HepG2 (cell line): Measurements from ENCODE around the gene TRMT2A. TPM values are rescaled to one million over a fixed set of nuclear protein-coding genes. Genes with fewer than 3 reads are reported as not detected.

Source experiments
- CENPBD1 ChIP-seq: sonication (generic); formaldehyde crosslinking; IDR thresholded peaks from 2 replicates; pipeline ENCODE4 v1.8.0; 2022; ENCODE audit warnings: missing genetic modification reagents, low read depth, mild to moderate bottlenecking, borderline replicate concordance
- FOXA1 ChIP-seq, 2 experiments: fragments of 450-650 bp in 1 of 2; sonication (generic) in 1 of 2; formaldehyde crosslinking in 1 of 2; IDR thresholded peaks; 2 replicates each; pipeline versions ENCODE4 v1.4.0 to v1.6.1; 2016 to 2020; ENCODE audit warnings: missing genetic modification reagents in 1 of 2
- GLI4 ChIP-seq: sonication (generic); formaldehyde crosslinking; IDR thresholded peaks from 2 replicates; pipeline ENCODE4 v1.5.1; 2020; ENCODE audit warnings: missing genetic modification reagents, mild to moderate bottlenecking, moderate library complexity, borderline replicate concordance
- KDM2A ChIP-seq: sonication (generic); formaldehyde crosslinking; IDR thresholded peaks from 2 replicates; pipeline ENCODE4 v1.4.0; 2020; ENCODE audit warnings: low read depth, missing genetic modification reagents, borderline replicate concordance
- KDM5B ChIP-seq: sonication (generic); formaldehyde crosslinking; IDR thresholded peaks from 2 replicates; pipeline ENCODE4 v1.4.0; 2020; ENCODE audit warnings: missing genetic modification reagents, mild to moderate bottlenecking, borderline replicate concordance
- MBD4 ChIP-seq: IDR thresholded peaks from 2 replicates; pipeline ENCODE4 v1.6.1; 2012; ENCODE audit warnings: low read length, inconsistent platforms, borderline replicate concordance
- NFATC3 ChIP-seq: sonication (generic); formaldehyde crosslinking; IDR thresholded peaks from 2 replicates; pipeline ENCODE4 v1.5.1; 2020; ENCODE audit warnings: mild to moderate bottlenecking, missing genetic modification reagents
- NFE2L1 ChIP-seq: sonication (generic); formaldehyde crosslinking; IDR thresholded peaks from 2 replicates; pipeline ENCODE4 v1.4.0; 2020; ENCODE audit warnings: missing genetic modification reagents, mild to moderate bottlenecking, borderline replicate concordance
- NKX3-1 ChIP-seq: sonication (generic); formaldehyde crosslinking; IDR thresholded peaks from 2 replicates; pipeline ENCODE4 v1.5.0; 2020; ENCODE audit warnings: missing genetic modification reagents
- ONECUT2 ChIP-seq: sonication (generic); formaldehyde crosslinking; IDR thresholded peaks from 2 replicates; pipeline ENCODE4 v1.4.0; 2020; ENCODE audit warnings: missing genetic modification reagents
- SATB2 ChIP-seq: sonication (generic); formaldehyde crosslinking; IDR thresholded peaks from 2 replicates; pipeline ENCODE4 v1.5.0; 2020; ENCODE audit warnings: missing genetic modification reagents
- SMARCC2 ChIP-seq: fragments of 450-650 bp; IDR thresholded peaks from 2 replicates; pipeline ENCODE4 v1.6.1; 2017; ENCODE audit warnings: antibody characterized with exemption, mild to moderate bottlenecking
- SRSF4 ChIP-seq: fragments of 200-400 bp; formaldehyde crosslinking; IDR thresholded peaks from one replicate; pipeline ENCODE4 v1.6.1; 2018; ENCODE audit warnings: mild to moderate bottlenecking, low read depth, low read length, moderate library complexity; ENCODE audit not compliant: poor library complexity, severe bottlenecking
- STAT5B ChIP-seq: sonication (generic); formaldehyde crosslinking; IDR thresholded peaks from 2 replicates; pipeline ENCODE4 v1.4.0; 2020; ENCODE audit warnings: missing genetic modification reagents
- XBP1 ChIP-seq: sonication (generic); formaldehyde crosslinking; IDR thresholded peaks from 2 replicates; pipeline ENCODE4 v1.5.0; 2020; ENCODE audit warnings: missing genetic modification reagents
- ZMYM2 ChIP-seq: sonication (generic); formaldehyde crosslinking; IDR thresholded peaks from 2 replicates; pipeline ENCODE4 v1.8.0; 2022; ENCODE audit warnings: mild to moderate bottlenecking, missing genetic modification reagents
- ZNF17 ChIP-seq: sonication (generic); formaldehyde crosslinking; IDR thresholded peaks from 2 replicates; pipeline ENCODE4 v1.5.0; 2020; ENCODE audit warnings: mild to moderate bottlenecking, missing genetic modification reagents
- ZNF18 ChIP-seq: sonication (generic); formaldehyde crosslinking; IDR thresholded peaks from 2 replicates; pipeline ENCODE4 v1.8.0; 2022; ENCODE audit warnings: mild to moderate bottlenecking, missing genetic modification reagents; ENCODE audit not compliant: insufficient replicate concordance
- ZNF224 ChIP-seq: sonication (generic); formaldehyde crosslinking; IDR thresholded peaks from 2 replicates; pipeline ENCODE4 v1.5.0; 2020; ENCODE audit warnings: mild to moderate bottlenecking, missing genetic modification reagents
- ZNF296 ChIP-seq: sonication (generic); formaldehyde crosslinking; conservative IDR thresholded peaks from 2 replicates; pipeline ENCODE4 v1.5.0; 2020; ENCODE audit warnings: mild to moderate bottlenecking, missing genetic modification reagents
- ZNF33B ChIP-seq: sonication (generic); formaldehyde crosslinking; IDR thresholded peaks from 2 replicates; pipeline ENCODE4 v1.5.1; 2020; ENCODE audit warnings: mild to moderate bottlenecking, missing genetic modification reagents
- ZNF567 ChIP-seq: sonication (generic); formaldehyde crosslinking; IDR thresholded peaks from 2 replicates; pipeline ENCODE4 v1.8.1; 2023; ENCODE audit warnings: mild to moderate bottlenecking, missing genetic modification reagents, borderline replicate concordance
- ZNF570 ChIP-seq: sonication (generic); formaldehyde crosslinking; IDR thresholded peaks from 2 replicates; pipeline ENCODE4 v1.4.0; 2020; ENCODE audit warnings: mild to moderate bottlenecking, missing genetic modification reagents, borderline replicate concordance
- ZNF777 ChIP-seq: sonication (generic); formaldehyde crosslinking; IDR thresholded peaks from 2 replicates; pipeline ENCODE4 v1.4.0; 2020; ENCODE audit warnings: missing genetic modification reagents
- polyA plus RNA-seq, 8 experiments: library from polyadenylated mRNA; depleted of rRNA in 3 of 8; stranded (reverse) in 7 of 8; unstranded in 1 of 8; fragments of >200 nt; fragmentation: Illumina TruSeq in 4 of 8; extraction: Trizol in 4 of 8; gene quantifications; 2 replicates each; pipeline versions ENCODE4 v1.2.1 to v1.2.3, GENCODE V29; 2011 to 2016; ENCODE audit warnings: low read depth in 4 of 8, missing spikeins in 1 of 8, mixed read lengths in 1 of 8; ENCODE audit not compliant: insufficient read depth in 1 of 8
- total RNA-seq, 5 experiments: library from RNA; depleted of rRNA; stranded (reverse); fragments of >200 nt; fragmentation: Illumina TruSeq; extraction: Trizol; gene quantifications; 2 replicates each; pipeline ENCODE4 v1.2.3, GENCODE V29; 2016; ENCODE audit warnings: low read depth in 1 of 5
- TF ChIP-seq, protein P1 (sequence below): IDR thresholded peaks from 2 replicates; pipeline ENCODE4 v1.6.1; 2012; ENCODE audit warnings: inconsistent platforms
- TF ChIP-seq, protein P2 (sequence below): sonication (generic); formaldehyde crosslinking; conservative IDR thresholded peaks from 2 replicates; pipeline ENCODE4 v1.8.0; 2022; ENCODE audit warnings: low read depth, missing genetic modification reagents
- TF ChIP-seq, protein P3 (sequence below): sonication (generic); formaldehyde crosslinking; IDR thresholded peaks from 2 replicates; pipeline ENCODE4 v1.8.1; 2023; ENCODE audit warnings: mild to moderate bottlenecking, missing genetic modification reagents

Gene TRMT2A
- total and polyA plus RNA-seq, 2 of the 13 experiments (the other 11 are each of a cell fraction or from before 2014, with no cell fraction given) = 24.0 to 30.3 TPM

DNA sequence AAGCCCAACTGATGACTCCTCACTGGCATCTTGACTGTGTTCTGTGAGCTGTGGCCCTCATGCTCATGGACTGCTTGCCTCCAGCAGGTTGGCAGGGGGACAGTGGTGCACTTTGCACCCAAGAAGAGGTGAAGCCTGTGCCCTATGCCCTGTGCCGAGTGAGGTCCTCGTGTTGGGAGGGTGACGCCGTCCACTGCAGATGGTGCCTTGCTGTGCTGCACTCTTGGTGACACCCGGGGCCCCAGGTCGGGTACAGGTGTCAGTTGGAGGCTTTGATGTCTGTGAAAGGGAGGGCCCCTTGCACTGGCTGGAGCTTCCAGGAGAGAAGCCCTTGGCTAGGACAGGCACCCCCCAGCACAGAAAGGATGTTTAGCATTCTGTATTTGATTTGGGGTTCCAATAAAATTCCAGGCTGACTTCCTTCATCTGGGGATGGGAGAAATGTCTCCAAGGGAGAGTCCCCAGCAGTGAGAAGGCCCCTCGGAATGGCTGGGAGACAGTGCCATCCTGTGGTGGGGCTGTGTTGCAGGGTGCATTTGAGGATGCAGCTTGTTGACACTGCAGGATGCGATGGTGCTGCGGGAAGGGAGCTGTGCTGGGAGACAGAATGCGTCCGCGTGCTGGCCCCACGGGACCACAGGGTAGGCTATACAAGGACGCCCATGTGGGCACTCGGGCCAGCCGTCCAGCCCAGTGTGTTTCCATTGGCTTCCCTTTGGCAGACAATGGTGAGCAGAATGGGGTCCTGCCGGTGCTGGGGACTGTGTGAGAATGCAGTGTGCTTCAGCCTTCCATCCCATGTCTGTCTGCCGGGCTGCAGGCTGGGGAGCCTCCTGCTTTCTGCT lies 12.1 kb upstream of the TRMT2A start (continued):
- TF ChIP-seq KDM5B (no peak), GLI4 (CRISPR knock-in tag) (no peak), STAT5B (CRISPR knock-in tag) (no peak), NFATC3 (no peak), ZNF296 (CRISPR knock-in tag) (no peak), CENPBD1 (CRISPR knock-in tag) (no peak), ZNF570 (CRISPR knock-in tag) (no peak), ZNF33B (no peak), ZNF17 (CRISPR knock-in tag) (no peak), KDM2A (CRISPR knock-in tag) (peak; percentile 75), ZNF567 (no peak), ZNF777 (no peak), FOXA1 (IDR thresholded peaks at IDR 0.05) (no peak), FOXA1 (CRISPR knock-in tag; IDR thresholded peaks at IDR 0.05) (peak; percentile 97), ZNF224 (no peak), MBD4 (no peak), ONECUT2 (CRISPR knock-in tag) (no peak), XBP1 (CRISPR knock-in tag) (no peak), ZNF18 (CRISPR knock-in tag) (no peak), NFE2L1 (no peak), NKX3-1 (CRISPR knock-in tag) (no peak), SMARCC2 (no peak), SATB2 (CRISPR knock-in tag) (no peak), ZMYM2 (no peak), SRSF4 (no peak)
- TF ChIP-seq, protein P1, sequence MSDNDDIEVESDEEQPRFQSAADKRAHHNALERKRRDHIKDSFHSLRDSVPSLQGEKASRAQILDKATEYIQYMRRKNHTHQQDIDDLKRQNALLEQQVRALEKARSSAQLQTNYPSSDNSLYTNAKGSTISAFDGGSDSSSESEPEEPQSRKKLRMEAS = peak; percentile 69; the same call in 1 of the 2 replicates
- TF ChIP-seq, protein P2, sequence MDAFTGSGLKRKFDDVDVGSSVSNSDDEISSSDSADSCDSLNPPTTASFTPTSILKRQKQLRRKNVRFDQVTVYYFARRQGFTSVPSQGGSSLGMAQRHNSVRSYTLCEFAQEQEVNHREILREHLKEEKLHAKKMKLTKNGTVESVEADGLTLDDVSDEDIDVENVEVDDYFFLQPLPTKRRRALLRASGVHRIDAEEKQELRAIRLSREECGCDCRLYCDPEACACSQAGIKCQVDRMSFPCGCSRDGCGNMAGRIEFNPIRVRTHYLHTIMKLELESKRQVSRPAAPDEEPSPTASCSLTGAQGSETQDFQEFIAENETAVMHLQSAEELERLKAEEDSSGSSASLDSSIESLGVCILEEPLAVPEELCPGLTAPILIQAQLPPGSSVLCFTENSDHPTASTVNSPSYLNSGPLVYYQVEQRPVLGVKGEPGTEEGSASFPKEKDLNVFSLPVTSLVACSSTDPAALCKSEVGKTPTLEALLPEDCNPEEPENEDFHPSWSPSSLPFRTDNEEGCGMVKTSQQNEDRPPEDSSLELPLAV (CRISPR knock-in tag) = no peak
- TF ChIP-seq, protein P3, sequence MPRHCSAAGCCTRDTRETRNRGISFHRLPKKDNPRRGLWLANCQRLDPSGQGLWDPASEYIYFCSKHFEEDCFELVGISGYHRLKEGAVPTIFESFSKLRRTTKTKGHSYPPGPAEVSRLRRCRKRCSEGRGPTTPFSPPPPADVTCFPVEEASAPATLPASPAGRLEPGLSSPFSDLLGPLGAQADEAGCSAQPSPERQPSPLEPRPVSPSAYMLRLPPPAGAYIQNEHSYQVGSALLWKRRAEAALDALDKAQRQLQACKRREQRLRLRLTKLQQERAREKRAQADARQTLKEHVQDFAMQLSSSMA (CRISPR knock-in tag) = no peak
